ENCODE measurements around the gene MAN1C1.

DNA sequence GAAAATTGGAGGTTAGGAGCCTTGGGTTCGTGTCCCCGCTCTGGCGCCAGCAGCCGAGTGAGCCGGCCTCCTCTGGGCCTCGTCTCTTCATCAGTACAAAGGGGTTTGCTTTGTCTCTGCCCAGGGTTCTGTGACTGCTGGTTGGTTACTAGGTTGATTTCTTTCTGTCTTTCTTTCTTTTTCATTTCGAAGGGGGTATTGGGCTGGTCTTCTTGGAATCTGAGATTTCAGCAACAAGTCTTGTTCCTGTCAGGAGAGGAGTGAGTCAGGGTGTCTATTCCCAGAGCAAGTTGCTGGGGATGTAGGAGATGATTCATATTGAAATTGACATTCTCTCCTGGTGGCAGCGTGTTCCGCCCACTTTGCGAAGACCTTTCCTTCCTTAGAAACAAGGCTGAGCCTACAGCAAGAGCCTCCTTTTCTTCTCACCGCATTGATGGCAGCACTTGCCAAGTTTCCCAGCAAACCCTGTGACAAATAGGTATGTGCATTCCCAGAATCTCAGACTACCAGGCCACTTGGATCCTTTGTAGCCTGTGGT, 79.2 kb downstream of the MAN1C1 start:
- TF ChIP-seq, protein P1, sequence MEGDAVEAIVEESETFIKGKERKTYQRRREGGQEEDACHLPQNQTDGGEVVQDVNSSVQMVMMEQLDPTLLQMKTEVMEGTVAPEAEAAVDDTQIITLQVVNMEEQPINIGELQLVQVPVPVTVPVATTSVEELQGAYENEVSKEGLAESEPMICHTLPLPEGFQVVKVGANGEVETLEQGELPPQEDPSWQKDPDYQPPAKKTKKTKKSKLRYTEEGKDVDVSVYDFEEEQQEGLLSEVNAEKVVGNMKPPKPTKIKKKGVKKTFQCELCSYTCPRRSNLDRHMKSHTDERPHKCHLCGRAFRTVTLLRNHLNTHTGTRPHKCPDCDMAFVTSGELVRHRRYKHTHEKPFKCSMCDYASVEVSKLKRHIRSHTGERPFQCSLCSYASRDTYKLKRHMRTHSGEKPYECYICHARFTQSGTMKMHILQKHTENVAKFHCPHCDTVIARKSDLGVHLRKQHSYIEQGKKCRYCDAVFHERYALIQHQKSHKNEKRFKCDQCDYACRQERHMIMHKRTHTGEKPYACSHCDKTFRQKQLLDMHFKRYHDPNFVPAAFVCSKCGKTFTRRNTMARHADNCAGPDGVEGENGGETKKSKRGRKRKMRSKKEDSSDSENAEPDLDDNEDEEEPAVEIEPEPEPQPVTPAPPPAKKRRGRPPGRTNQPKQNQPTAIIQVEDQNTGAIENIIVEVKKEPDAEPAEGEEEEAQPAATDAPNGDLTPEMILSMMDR (IDR thresholded peaks at IDR 0.05), result no peak
- TF ChIP-seq, protein P2, sequence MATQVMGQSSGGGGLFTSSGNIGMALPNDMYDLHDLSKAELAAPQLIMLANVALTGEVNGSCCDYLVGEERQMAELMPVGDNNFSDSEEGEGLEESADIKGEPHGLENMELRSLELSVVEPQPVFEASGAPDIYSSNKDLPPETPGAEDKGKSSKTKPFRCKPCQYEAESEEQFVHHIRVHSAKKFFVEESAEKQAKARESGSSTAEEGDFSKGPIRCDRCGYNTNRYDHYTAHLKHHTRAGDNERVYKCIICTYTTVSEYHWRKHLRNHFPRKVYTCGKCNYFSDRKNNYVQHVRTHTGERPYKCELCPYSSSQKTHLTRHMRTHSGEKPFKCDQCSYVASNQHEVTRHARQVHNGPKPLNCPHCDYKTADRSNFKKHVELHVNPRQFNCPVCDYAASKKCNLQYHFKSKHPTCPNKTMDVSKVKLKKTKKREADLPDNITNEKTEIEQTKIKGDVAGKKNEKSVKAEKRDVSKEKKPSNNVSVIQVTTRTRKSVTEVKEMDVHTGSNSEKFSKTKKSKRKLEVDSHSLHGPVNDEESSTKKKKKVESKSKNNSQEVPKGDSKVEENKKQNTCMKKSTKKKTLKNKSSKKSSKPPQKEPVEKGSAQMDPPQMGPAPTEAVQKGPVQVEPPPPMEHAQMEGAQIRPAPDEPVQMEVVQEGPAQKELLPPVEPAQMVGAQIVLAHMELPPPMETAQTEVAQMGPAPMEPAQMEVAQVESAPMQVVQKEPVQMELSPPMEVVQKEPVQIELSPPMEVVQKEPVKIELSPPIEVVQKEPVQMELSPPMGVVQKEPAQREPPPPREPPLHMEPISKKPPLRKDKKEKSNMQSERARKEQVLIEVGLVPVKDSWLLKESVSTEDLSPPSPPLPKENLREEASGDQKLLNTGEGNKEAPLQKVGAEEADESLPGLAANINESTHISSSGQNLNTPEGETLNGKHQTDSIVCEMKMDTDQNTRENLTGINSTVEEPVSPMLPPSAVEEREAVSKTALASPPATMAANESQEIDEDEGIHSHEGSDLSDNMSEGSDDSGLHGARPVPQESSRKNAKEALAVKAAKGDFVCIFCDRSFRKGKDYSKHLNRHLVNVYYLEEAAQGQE (IDR thresholded peaks at IDR 0.05; ENCODE audit: insufficient read depth in 1 of 2, low read depth in 2 of 2, low read length in 1 of 2), result no peak
- no peak for TF ChIP-seq POLR2AphosphoS5 (IDR thresholded peaks at IDR 0.05; ENCODE audit: low read depth, low read length)
- no peak for TF ChIP-seq SIN3A (IDR thresholded peaks at IDR 0.05; ENCODE audit: borderline replicate concordance, insufficient read depth, low read depth, low read length)
